Activated CD8-positive, alpha-beta T cell treated with anti-CD3 and anti-CD28 coated beads for 36 hours (primary cell): ENCODE results near the gene IGF2BP3. TPM values are rescaled to one million over a fixed set of nuclear protein-coding genes. Genes with fewer than 3 reads are reported as not detected.

Source experiments
- ATAC-seq: fragments of 200-7000 bp; cut with Tn5 transposase; one replicate; pipeline ENCODE4 v1.10.0; 2021; ENCODE audit warnings: mild to moderate bottlenecking, moderate library complexity
- CTCF ChIA-PET: fragments of 350-600 bp; sonication (Branson Sonifier 250); formaldehyde crosslinking; loops from one replicate; lab custom pipeline; 2021; ENCODE audit warnings: antibody characterized with exemption; lab: Charles Lee
- POLR2A ChIA-PET: fragments of 350-600 bp; sonication (Branson Sonifier 250); formaldehyde crosslinking; loops from one replicate; lab custom pipeline; 2021; ENCODE audit warnings: antibody characterized with exemption; lab: Charles Lee
- DNase-seq: peaks from one replicate; pipeline ENCODE4 v3.0.0-alpha.2; 2020
- H3K27ac Mint-ChIP-seq: one replicate; pipeline ENCODE4 v1.8.0; 2021; ENCODE audit warnings: mild to moderate bottlenecking, mixed read lengths
- H3K27me3 Mint-ChIP-seq: one replicate; pipeline ENCODE4 v1.8.0; 2021; ENCODE audit warnings: mixed read lengths
- H3K36me3 Mint-ChIP-seq: one replicate; pipeline ENCODE4 v1.8.0; 2021; ENCODE audit warnings: low read depth, mixed read lengths
- H3K4me1 Mint-ChIP-seq: one replicate; pipeline ENCODE4 v1.8.0; 2021; ENCODE audit warnings: low read depth, mixed read lengths
- H3K4me3 Mint-ChIP-seq: one replicate; pipeline ENCODE4 v1.8.0; 2021; ENCODE audit warnings: mild to moderate bottlenecking, moderate library complexity, mixed read lengths
- H3K9me3 Mint-ChIP-seq: one replicate; pipeline ENCODE4 v1.8.0; 2021; ENCODE audit warnings: mixed read lengths
- intact Hi-C: fragments of 100-400 bp; cut with micrococcal nuclease; formaldehyde crosslinking; loops from one replicate; pipeline ENCODE4 v1.10.0; 2022
- total RNA-seq, 2 experiments: library from RNA; stranded (reverse); gene quantifications; one replicate each; pipeline ENCODE4 v1.2.3, GENCODE V29; 2021
- TF ChIP-seq, protein P1 (sequence below): fragments of 200-600 bp; IDR thresholded peaks from one replicate; pipeline ENCODE4 v1.8.0; 2022; ENCODE audit warnings: antibody characterized with exemption, mild to moderate bottlenecking

The IGF2BP3 gene
- total RNA-seq, 2 experiments from 2014 or later: 0.61 to 1.1 TPM

DNA sequence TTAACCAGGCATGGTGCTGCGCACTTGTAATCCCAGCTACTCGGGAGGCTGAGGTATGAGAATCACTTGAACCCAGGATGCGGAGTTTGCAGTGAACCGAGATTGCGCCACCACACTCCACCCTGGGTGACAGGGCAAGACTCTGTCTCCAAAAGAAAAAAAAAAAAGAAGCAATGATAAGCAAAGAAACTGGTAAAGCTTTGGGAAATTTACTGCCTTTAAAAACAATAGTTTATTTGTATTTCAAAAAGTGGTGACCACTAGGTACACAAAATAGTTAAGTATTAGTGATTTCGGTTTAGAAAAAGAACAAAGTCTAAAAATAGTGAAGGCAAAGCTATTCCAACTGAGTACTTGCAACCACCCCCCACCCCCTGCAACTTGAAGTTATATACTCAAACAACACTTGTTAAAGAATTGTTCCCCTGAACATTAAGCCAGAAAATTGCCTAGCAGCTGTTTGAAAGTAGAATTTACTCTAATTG is 133.4 kb downstream of the IGF2BP3 start:
- Mint-ChIP-seq H3K27ac (no peak overlapping the region), H3K4me3 (no peak overlapping the region), H3K9me3 (no peaks in the 10 kb centered on the region), H3K4me1 (no peaks in the 10 kb centered on the region), H3K27me3 (peaks cover 7% of the 10 kb centered on the region), H3K36me3 (no peaks in the 10 kb centered on the region)
- ChIA-PET CTCF (interaction anchor here (1.0 to 2.4 kb wide), 4 partner anchors 9 to 60 kb away, joined by 3 to 7 read pairs (median 5); partner anchors contain the start of gene MALSU1), POLR2A (no interaction called here)
- ATAC-seq (no peak), DNase-seq (no peak)
- TF ChIP-seq, protein P1, sequence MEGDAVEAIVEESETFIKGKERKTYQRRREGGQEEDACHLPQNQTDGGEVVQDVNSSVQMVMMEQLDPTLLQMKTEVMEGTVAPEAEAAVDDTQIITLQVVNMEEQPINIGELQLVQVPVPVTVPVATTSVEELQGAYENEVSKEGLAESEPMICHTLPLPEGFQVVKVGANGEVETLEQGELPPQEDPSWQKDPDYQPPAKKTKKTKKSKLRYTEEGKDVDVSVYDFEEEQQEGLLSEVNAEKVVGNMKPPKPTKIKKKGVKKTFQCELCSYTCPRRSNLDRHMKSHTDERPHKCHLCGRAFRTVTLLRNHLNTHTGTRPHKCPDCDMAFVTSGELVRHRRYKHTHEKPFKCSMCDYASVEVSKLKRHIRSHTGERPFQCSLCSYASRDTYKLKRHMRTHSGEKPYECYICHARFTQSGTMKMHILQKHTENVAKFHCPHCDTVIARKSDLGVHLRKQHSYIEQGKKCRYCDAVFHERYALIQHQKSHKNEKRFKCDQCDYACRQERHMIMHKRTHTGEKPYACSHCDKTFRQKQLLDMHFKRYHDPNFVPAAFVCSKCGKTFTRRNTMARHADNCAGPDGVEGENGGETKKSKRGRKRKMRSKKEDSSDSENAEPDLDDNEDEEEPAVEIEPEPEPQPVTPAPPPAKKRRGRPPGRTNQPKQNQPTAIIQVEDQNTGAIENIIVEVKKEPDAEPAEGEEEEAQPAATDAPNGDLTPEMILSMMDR: no peak
- intact Hi-C loops: no loop called here

DNA sequence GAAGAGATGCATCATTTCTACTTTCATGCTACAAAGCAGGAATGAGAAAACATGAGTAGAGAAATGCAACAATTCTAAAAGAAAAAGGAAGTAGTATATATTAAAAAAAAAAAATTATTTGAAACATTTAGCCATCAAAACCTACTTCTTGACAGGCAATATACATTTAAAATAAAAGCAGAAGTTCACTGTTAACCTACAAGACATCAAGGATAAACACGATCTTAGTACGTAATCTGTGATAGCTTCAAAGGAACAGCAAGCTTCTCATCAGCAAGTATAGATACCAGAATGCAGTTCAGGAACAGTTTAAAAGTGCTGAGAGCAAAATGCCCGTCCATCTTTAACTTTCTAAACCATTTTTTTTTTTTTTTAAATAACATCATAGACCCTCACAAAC is 134.2 kb downstream of the IGF2BP3 start:
- DNase-seq (no peak), ATAC-seq (no peak)
- H3K4me3 Mint-ChIP-seq: no peak overlapping the region
- no peak overlapping the region for H3K27ac Mint-ChIP-seq
- ChIA-PET CTCF (interaction anchor here (0.7 to 1.6 kb wide), 3 partner anchors 10 to 122 kb away, joined by 3 to 6 read pairs (median 4); partner anchors contain the start of gene MALSU1), POLR2A (interaction anchor here (0.7 kb wide), 1 partner anchor 37 kb away, joined by 3 read pairs; the partner anchor contains the start of gene MALSU1)
- intact Hi-C loops: no loop called here
- TF ChIP-seq, protein P1: no peak
- no peaks in the 10 kb centered on the region for H3K4me1 Mint-ChIP-seq
- H3K27me3 Mint-ChIP-seq: peaks cover 7% of the 10 kb centered on the region
- no peaks in the 10 kb centered on the region for H3K36me3 Mint-ChIP-seq
- H3K9me3 Mint-ChIP-seq: no peaks in the 10 kb centered on the region

DNA sequence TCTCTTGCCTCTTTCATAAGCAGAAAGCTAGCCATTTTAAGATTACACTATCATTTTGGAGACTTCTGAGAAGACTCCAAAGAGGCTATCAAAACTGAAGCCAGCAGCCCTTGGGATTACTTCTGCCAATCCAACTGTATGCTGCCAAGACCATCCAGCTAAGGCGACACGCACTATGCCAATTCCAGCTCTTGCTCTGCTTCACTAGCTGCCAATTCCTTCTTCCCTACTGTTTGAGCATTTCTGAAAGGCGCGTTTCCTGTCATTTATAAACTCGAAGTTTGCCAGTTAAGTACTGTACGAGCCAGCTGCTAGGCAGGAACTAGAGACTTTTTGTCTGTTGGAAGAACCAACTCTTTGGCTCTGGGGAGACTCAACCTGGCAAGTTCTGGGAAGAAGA is 134.7 kb downstream of the IGF2BP3 start:
- Mint-ChIP-seq H3K27ac (no peak overlapping the region), H3K27me3 (peaks cover 7% of the 10 kb centered on the region), H3K36me3 (no peaks in the 10 kb centered on the region), H3K4me3 (no peak overlapping the region), H3K4me1 (no peaks in the 10 kb centered on the region), H3K9me3 (no peaks in the 10 kb centered on the region)
- POLR2A ChIA-PET: interaction anchor here (0.7 kb wide), 1 partner anchor 36 kb away, joined by 3 read pairs; the partner anchor contains the start of gene MALSU1
- TF ChIP-seq, protein P1: no peak
- CTCF ChIA-PET: interaction anchor here (0.7 to 1.6 kb wide), 3 partner anchors 10 to 123 kb away, joined by 3 to 6 read pairs (median 4); partner anchors contain the start of gene MALSU1
- no peak for DNase-seq
- intact Hi-C loops: no loop called here
- no peak for ATAC-seq

DNA sequence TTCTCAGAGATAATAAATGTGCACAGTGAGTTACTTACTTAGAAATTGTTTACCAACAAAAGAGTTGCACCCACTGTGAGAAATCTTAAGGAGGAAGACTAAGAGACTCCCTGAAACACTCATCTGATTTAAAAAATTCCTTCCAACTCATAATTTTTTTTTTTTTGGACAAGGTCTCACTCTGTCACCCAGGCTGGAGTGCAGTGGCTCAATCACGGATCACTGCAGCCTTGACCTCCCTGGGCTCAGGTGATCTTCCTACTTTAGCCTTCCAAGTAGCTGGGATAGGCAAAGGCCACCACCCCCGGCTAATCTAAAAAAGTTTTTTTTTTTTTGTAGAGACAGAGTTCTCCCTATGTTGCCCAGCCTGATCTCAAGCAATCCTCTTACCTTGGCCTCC is 135.2 kb downstream of the IGF2BP3 start:
- POLR2A ChIA-PET: no interaction called here
- TF ChIP-seq, protein P1: no peak
- no peak overlapping the region for H3K4me3 Mint-ChIP-seq
- H3K9me3 Mint-ChIP-seq: no peaks in the 10 kb centered on the region
- H3K27me3 Mint-ChIP-seq: peaks cover 7% of the 10 kb centered on the region
- CTCF ChIA-PET: interaction anchor here (1.6 kb wide), 1 partner anchor 35 kb away, joined by 4 read pairs; the partner anchor contains the start of gene MALSU1
- DNase-seq (no peak), ATAC-seq (no peak)
- H3K4me1 Mint-ChIP-seq: no peaks in the 10 kb centered on the region
- intact Hi-C loops: no loop called here
- H3K27ac Mint-ChIP-seq: no peak overlapping the region
- no peaks in the 10 kb centered on the region for H3K36me3 Mint-ChIP-seq

DNA sequence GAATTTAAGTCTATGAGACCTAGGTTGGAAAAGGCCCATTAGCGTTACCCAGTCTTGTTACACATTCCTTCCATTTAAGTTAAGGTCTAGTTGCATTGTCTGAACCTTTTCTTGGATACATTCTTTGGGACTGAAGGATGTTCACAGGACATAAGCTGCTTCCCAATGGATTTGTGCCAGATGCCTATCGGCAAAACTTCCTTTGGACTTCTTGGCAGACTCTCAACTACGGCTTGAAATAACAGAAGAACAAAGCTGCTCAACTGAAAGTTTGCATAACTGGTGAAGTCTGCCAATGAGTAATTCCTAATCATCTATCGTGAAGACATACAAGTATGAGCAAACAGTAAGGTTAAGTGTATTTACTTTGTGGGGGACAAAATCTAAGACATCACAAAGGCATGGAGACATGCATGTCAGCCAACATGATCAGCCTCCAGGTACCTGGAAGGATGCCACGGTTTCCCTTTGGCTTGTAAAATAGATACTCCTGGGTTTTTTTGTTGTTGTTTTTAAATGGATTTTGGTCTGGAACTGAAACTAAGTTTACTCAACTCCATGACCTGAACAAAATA is 135.7 kb downstream of the IGF2BP3 start:
- H3K27me3 Mint-ChIP-seq: peaks cover 7% of the 10 kb centered on the region
- H3K27ac Mint-ChIP-seq: no peak overlapping the region
- H3K4me3 Mint-ChIP-seq: no peak overlapping the region
- TF ChIP-seq, protein P1: no peak
- no peak for DNase-seq
- H3K9me3 Mint-ChIP-seq: no peaks in the 10 kb centered on the region
- ATAC-seq: no peak
- no peaks in the 10 kb centered on the region for H3K4me1 Mint-ChIP-seq
- H3K36me3 Mint-ChIP-seq: no peaks in the 10 kb centered on the region
- intact Hi-C loops: no loop called here
- CTCF ChIA-PET: no interaction called here
- POLR2A ChIA-PET: no interaction called here
